ENCODE measurements around the gene GALNTL6. TPM values are rescaled to one million over a fixed set of nuclear protein-coding genes. Genes with fewer than 3 reads are reported as not detected.
"Not testable (repeated sequence)": the region's sequence is repeated elsewhere in the genome, so short reads cannot be mapped to it uniquely, and the experiment has no call there.

Gene GALNTL6
- total RNA-seq, 1 donor from 2014 or later = not detected

- TF ChIP-seq CTCF (IDR thresholded peaks at IDR 0.05) = no peak
- Histone ChIP-seq H3K9me3 (peaks cover 0 to 11% of the 10 kb centered on the region in 2 donors), H3K27ac (no peak overlapping the region), H3K4me3 (no peak overlapping the region), H3K27me3 (no peaks in the 10 kb centered on the region), H3K4me1 (peaks cover 0 to 8% of the 10 kb centered on the region in 2 donors), H3K36me3 (no peaks in the 10 kb centered on the region)
- no peak for DNase-seq (ENCODE audit: low spot score in 2 of 2)
- intact Hi-C loops (cut with DNase I) = no loop called here
Measured at GRCh38 chr4:172900900-172901299, 1087.7 kb downstream of the GALNTL6 start.

GRCh38 chr4:172912468-172912867, 1099.3 kb downstream of the GALNTL6 start:
- H3K27me3 ChIP-seq; H3K9me3 ChIP-seq; DNase-seq (ENCODE audit: low spot score in 2 of 2); H3K27ac ChIP-seq; H3K4me1 ChIP-seq; H3K36me3 ChIP-seq; H3K4me3 ChIP-seq; intact Hi-C loops (cut with DNase I): not testable (repeated sequence)

- H3K4me3 ChIP-seq; H3K9me3 ChIP-seq; H3K27ac ChIP-seq; H3K4me1 ChIP-seq; H3K36me3 ChIP-seq; H3K27me3 ChIP-seq; DNase-seq (ENCODE audit: low spot score in 2 of 2); intact Hi-C loops (cut with DNase I): not testable (repeated sequence)
Measured at GRCh38 chr4:172917403-172917802, 1104.2 kb downstream of the GALNTL6 start.

GRCh38 chr4:172919269-172919668, 1106.1 kb downstream of the GALNTL6 start:
- no peaks in the 10 kb centered on the region for H3K36me3 ChIP-seq
- no peaks in the 10 kb centered on the region for H3K4me1 ChIP-seq
- H3K4me3 ChIP-seq = no peak overlapping the region
- H3K9me3 ChIP-seq = peaks cover 0 to 3% of the 10 kb centered on the region in 2 donors
- intact Hi-C loops (cut with DNase I) = no loop called here
- H3K27ac ChIP-seq = no peak overlapping the region
- no peaks in the 10 kb centered on the region for H3K27me3 ChIP-seq
- DNase-seq (ENCODE audit: low spot score in 2 of 2) = no peak
- no peak for TF ChIP-seq CTCF (IDR thresholded peaks at IDR 0.05)

- H3K9me3 ChIP-seq = no peaks in the 10 kb centered on the region
- intact Hi-C loops (cut with DNase I) = no loop called here
- H3K27ac ChIP-seq = no peak overlapping the region
- no peaks in the 10 kb centered on the region for H3K27me3 ChIP-seq
- no peaks in the 10 kb centered on the region for H3K36me3 ChIP-seq
- H3K4me1 ChIP-seq = no peaks in the 10 kb centered on the region
- no peak for DNase-seq (ENCODE audit: low spot score in 2 of 2)
- no peak for TF ChIP-seq CTCF (IDR thresholded peaks at IDR 0.05)
- H3K4me3 ChIP-seq = no peak overlapping the region
Measured at GRCh38 chr4:172927096-172927814, 1114.1 kb downstream of the GALNTL6 start.

- Histone ChIP-seq H3K27ac (no peak overlapping the region), H3K36me3 (no peaks in the 10 kb centered on the region), H3K4me3 (no peak overlapping the region), H3K27me3 (no peaks in the 10 kb centered on the region), H3K9me3 (no peaks in the 10 kb centered on the region), H3K4me1 (no peaks in the 10 kb centered on the region)
- TF ChIP-seq CTCF (IDR thresholded peaks at IDR 0.05) = no peak
- no peak for DNase-seq (ENCODE audit: low spot score in 2 of 2)
- intact Hi-C loops (cut with DNase I) = no loop called here
Measured at GRCh38 chr4:172928347-172928746, 1115.1 kb downstream of the GALNTL6 start.
